OCI-LY3 (cell line): ENCODE results near the gene HDAC4.

Experiments
- EZH2phosphoT487 ChIP-seq: fragments of 200-600 bp; shearing (Covaris generic); IDR thresholded peaks from 2 replicates; pipeline ENCODE4 v1.6.1; 2018; ENCODE audit warnings: antibody characterized with exemption, mixed run types, low read depth
- TF ChIP-seq, protein P1 (sequence below): fragments of 200-600, 300-600 bp; sonication (generic); IDR thresholded peaks from 2 replicates; pipeline ENCODE4 v1.5.1; 2014; ENCODE audit warnings: antibody characterized with exemption, low read length, low read depth

DNA sequence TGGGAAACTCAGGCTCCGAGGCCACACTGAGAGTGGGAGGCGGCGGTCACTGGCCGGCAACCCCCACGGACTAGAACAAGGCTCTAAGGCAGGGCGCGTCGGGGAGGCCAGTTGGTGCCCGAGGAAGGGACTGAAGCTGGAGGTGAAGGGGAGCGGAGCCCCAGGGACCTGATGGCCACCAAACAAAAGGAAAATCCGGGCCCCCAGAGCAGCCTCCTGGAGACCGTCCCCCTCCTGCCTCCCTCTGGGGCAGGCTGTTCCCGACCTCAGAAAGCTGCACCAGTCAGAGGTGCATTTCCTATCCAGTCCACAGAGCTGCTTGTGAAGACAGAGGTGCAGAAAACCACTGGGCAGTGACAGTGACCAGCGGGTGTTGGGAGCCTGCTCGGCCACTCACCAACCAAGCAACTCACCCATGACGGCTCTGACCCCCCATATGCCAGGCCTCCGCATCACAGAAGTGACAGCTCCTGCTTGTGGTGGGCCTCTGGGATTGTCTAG lies 380.2 kb downstream of the HDAC4 start:
- TF ChIP-seq, protein P1, sequence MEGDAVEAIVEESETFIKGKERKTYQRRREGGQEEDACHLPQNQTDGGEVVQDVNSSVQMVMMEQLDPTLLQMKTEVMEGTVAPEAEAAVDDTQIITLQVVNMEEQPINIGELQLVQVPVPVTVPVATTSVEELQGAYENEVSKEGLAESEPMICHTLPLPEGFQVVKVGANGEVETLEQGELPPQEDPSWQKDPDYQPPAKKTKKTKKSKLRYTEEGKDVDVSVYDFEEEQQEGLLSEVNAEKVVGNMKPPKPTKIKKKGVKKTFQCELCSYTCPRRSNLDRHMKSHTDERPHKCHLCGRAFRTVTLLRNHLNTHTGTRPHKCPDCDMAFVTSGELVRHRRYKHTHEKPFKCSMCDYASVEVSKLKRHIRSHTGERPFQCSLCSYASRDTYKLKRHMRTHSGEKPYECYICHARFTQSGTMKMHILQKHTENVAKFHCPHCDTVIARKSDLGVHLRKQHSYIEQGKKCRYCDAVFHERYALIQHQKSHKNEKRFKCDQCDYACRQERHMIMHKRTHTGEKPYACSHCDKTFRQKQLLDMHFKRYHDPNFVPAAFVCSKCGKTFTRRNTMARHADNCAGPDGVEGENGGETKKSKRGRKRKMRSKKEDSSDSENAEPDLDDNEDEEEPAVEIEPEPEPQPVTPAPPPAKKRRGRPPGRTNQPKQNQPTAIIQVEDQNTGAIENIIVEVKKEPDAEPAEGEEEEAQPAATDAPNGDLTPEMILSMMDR = no peak
- TF ChIP-seq EZH2phosphoT487 = no peak
